ENCODE results near the gene ZNF580.

The ZNF580 gene

DNA sequence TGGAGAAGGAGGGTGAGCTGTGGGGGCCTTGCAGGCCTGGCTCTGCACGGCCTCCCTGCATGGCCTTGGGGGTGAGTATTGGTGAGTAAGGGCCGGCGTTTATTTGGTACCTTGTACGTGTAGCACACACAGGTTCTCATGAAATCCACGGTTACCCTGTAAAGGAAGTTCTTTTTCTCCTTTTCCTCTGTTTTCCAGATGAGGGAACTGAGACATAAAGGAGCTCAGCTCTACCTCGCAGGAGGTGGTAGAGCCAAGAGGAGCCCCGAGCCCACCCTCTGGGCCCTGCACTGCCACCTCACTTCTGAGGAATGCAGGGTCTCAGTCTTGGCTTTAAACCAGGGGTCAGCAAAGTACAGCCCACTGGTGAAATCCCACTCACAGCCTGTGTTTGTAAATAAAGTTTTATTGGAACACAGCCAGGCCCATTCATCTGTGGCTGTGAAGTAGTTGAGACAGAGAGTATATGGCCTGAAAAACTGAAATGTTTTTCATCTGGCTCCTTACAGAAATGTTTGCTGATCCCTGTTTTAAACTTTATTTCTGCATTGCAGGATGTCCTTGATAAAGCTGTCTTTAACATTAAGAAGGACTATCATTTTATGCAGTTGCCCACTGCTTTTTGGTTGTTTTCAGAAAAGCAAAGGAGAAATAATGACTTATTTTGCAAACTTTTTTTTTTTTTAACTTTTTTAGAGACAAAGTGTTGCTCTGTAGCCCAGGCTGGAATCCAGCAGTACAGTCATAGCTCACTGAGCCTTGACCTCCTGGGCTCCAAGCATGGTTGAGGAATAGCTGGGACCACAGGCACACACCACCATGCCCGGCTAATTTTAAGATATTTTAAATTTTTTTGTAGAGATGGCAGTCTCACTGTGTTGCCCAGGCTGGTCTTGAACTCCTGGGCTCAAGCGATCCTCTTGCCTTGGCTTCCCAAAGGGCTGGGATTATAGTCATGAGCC, 40.6 kb downstream of the ZNF580 start:
- no peak for DNase-seq

DNA sequence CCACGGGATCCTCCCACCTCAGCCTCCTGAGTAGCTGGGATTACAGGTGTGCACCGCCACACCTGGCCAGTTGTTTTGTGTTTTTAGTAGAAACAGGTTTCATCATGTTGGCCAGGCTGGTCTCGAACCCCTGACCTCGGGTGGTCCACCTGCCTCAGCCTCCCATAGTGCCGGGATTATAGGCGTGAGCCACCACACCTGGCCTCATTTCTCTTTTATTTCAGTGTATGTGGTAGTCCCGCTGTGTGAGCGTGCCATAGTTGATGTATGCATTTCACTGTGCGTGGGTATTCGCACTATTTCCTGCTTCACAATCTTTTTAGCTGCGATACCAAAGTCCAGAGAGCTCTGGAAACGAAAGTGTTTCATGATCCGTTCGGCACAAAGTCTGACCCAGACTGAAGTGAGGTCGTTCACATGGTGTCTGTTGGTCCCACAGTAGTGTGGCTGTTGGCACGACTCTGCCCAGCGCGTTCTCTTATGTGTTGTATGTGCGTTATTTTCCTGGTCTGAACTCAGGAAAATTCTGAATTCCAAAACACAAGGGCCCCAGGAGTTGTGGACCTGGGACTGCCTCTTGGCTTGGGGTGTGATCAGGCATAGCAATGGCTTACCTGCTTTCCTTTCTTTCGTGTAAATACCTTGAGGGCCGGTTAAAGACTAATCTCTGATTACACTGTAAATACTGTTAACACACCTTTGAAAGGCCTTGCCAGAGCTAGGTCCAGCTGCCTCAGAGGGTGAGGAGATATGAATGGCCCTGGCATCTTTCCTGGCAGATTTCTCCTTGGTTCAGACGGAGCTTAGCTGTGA, 42.9 kb downstream of the ZNF580 start:
- no peak for DNase-seq

DNA sequence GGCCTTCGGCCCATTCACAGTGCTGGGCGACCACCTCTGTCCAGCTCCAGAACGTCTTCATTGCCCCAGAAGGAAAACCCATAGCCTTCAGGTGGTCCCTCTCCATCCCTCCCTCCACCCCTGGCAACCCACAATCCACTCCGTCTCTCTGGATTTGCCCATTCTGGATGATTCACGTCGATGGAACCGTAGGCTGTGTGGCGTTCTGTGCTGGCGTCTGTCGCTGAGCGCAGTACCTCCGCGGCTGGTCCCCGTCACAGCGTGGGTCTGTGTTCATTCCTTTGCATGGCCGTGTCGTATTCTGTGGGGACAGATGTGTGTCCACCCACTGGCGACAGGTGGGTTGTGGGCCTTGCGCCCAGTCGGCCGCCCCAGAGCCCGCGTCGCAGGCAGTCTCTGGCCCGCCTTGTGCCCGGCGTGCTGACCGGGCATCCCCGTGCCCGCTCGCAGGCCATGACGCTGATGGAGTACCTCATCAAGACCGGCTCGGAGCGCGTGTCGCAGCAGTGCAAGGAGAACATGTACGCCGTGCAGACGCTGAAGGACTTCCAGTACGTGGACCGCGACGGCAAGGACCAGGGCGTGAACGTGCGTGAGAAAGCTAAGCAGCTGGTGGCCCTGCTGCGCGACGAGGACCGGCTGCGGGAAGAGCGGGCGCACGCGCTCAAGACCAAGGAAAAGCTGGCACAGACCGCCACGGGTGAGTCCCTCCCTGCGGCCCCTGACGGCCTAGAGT, 44.3 kb downstream of the ZNF580 start:
- DNase-seq: no peak

DNA sequence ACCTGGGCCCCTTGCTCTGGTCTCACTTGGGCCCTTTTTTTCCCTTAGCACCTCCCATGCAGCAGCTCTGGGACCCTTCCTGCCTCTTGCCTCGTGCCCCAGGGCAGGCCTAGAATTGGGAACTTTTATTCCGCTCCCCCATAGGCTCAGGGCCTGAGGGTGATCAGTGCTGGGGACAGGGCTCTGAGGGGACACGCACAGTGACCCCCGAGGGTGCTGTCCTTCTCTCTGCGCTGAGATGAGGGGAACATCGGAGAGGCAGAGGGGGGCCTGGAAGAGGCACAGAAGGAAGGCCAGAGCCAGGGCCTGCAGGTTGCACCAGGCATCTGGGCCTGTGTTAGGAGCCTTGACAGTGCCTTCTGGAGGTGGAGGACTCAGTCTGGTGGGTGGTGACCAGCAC, 45.0 kb downstream of the ZNF580 start:
- DNase-seq: no peak

DNA sequence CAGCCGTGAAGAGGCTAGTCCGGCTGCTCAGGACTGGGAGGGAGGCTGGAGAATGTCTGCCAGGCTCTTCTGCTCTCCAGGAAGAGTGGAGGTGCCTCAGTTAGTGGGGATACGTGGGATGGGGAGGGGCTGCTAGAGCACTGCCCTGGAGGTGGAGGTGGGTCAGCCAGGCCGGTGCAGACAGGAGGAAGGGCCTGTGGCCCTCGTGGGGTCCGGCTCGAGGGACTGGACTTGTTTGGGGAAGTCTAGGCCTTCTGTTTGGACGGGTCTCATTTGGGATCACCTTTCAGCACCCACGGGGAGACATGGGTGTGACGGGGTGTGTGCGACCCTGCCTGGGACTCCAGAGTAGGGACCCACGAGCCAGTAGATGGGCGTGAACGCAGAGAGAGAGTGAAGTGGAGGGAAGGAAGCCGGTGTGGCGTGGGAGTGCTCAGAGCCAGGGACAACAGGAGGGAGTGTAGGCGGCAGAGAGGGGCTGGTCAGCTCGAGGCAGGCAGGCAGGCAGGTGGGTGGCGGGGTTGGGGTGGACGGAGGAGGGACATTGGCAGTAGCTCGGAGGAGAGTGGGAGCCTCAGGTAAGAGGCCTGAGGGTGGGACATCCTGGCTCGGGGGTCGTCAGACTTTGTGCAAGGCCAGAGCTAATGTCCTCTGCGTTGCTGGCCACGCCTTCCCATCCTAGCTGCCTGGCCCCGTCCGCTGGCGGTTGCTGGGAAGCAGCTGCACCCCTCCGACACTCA, 45.7 kb downstream of the ZNF580 start:
- DNase-seq: no peak

DNA sequence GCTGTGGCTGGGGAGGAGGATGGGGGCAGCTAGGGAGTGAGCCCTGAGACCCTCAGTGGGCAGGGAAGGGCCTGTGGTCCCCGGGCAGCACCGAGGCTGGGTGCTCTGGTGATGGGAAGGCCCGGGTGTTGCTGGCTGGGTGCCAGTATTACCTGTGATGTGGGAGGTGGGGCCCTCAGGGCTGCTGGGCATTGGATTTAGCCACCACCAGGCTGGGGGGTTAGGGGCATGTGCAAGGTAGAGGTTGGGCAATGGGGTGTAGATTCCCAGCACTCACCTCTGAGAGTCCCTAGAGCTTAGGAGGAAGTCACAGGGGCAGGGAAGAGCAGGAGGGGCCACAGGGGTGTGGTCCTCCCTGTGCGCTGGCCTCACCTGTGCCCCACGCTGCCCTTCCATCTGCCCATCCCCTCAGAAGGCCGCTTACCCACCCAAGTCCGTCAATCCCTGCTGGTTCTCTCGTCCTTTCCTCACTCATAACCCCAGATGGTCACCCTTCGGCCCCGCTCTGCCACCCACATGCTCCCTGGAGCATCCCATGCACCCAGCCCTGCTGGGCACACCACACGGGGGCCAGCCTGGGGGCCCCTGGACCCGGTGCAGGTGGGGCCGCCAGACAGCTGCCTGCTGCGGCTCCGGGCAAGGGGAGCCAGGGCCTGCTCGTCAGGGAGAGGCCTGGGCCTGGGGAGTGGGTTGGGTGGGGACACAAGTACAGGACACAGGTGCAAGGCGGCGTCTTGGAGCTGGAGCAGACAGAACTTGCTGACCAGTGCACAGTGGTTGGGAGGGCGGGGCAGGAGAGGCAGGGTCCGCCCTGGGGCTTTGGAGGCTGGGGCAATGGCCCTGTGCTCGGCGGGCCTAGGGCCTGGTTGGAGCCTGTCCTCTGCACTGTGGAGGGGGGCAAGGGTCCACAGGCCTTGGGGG, 46.7 kb downstream of the ZNF580 start:
- no peak for DNase-seq

DNA sequence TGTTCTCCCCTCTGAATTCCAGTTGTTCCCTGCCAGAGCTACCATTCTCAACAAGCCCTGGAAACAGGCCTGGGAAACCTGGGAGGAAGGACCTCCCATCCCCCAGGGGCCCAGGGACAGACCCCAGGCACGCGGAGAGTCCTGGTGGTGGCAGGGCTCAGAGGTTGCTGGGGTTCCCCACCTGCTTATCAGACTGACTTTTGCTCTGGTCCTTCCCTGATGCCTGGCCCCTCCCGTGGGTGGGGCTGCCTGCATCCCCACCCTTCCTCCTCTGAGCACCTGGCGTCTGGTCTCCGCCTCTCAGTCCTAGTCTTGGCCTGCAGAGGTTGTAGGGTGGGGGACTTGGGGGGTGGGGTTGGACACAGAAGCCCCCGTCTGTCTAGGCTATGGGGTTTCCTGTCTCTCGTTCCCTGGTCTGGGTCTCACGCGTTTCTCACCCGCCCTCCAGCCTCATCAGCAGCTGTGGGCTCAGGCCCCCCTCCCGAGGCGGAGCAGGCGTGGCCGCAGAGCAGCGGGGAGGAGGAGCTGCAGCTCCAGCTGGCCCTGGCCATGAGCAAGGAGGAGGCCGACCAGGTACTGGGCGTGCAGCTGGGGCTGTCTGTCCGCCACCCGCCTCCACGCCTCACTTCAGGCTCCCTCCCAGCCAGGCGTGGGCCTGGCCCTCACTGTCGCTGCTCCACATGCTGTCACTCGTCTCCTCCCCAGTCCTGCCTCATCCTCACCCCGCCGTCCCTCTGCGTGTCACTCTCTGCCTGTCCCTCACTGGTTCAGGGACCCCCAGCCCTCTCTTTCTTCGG, 47.8 kb downstream of the ZNF580 start:
- peak; percentile 48 for DNase-seq

DNA sequence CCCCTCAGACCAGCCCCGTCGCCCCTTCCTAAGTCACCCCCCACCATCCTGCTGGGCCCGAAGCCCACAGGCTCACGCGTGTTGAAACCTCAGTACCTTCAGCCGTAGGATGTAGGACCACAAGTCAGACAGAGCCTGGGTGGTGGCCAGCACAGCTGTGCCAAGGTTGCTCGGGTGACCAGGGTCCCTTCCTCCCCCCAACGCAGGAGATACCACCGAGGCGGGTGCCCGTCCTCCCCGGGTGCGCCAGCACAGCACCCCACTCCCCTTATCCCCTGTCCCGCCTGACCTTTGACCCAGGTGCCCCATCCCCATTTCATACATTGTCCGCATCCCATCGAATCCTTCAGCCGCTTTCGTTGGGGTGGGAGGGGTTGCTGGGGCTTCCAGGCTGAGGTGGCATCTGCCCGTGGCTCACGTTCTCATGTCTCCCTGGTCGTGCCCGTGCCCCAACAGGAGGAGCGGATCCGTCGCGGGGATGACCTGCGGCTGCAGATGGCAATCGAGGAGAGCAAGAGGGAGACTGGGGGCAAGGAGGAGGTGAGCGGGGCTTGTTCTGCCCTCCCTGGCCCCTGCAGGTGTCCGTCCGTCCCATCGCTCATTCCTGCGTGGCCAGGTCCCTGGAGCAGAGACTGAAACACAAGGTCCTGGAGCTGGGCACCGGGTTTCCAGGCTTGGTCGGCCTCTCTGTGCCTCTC, 48.8 kb downstream of the ZNF580 start:
- DNase-seq: no peak

DNA sequence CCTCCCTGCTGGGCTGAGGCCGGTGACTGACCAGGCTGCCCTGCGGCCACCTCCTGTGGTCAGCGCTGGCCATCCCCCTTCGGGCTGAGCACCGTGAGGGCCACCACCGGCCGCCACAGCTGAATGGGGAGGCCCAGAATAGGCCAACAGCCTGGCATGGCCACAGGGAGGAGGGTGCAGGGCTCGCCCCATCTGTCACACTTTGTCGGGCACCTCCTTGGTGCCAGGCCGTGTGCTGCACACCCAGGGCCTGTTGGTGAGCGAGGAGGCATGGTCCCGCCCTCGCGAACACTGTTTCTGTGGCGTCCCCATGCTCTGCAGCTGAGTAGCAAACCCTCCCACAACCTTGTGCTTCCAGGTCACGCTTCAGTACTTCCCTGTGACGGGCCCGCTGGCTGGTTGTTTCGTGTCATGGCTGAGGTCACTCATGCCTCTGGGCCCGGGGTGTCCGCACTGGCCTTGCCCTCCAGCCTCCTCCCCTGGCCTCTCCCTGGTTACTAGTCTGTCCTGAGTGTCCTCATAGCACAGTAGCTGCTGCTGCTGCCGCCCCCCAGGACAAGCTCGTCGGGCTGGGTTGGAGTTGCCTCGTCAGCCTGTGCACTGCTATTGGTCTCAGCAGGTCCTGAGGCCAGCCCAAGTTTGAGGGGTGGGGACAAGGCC, 49.4 kb downstream of the ZNF580 start:
- no peak for DNase-seq

DNA sequence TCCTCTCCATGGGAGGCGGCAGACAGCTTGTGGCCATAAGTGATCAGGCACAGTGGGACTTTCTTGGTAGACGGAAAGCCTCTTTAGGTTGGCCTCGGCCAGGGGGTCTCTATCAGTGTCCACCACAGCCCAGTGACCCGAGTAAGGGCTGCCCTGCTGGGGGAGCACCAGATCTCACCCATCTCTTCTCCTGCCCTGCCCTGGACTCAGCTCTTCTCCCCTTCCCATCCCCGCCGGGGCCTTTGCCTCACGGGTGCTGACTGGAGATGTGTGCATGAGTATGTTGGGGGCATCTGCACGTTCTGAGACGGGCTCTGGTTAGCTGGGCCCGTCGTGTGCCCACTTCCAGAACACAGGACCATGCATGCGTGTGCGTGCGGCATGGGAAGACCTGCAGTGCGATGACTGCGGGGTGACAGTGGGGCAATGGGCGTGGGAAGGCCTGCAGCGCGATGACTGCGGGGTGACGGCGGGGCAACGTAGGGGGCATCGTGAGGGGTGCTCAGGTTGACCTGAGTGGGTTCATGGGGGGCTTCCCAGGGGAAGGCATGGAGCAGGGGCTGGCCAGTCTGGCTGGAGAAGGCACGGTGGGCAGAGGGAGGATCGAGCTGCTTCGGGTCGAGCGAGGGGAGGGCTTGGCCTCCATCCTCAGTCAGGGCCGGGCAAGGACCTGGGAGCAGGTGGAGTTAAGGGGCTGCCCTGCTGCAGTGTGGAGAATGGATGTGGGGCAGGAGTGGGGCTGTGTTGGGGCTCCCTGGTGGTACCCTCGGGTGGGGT, 50.2 kb downstream of the ZNF580 start:
- DNase-seq: no peak

DNA sequence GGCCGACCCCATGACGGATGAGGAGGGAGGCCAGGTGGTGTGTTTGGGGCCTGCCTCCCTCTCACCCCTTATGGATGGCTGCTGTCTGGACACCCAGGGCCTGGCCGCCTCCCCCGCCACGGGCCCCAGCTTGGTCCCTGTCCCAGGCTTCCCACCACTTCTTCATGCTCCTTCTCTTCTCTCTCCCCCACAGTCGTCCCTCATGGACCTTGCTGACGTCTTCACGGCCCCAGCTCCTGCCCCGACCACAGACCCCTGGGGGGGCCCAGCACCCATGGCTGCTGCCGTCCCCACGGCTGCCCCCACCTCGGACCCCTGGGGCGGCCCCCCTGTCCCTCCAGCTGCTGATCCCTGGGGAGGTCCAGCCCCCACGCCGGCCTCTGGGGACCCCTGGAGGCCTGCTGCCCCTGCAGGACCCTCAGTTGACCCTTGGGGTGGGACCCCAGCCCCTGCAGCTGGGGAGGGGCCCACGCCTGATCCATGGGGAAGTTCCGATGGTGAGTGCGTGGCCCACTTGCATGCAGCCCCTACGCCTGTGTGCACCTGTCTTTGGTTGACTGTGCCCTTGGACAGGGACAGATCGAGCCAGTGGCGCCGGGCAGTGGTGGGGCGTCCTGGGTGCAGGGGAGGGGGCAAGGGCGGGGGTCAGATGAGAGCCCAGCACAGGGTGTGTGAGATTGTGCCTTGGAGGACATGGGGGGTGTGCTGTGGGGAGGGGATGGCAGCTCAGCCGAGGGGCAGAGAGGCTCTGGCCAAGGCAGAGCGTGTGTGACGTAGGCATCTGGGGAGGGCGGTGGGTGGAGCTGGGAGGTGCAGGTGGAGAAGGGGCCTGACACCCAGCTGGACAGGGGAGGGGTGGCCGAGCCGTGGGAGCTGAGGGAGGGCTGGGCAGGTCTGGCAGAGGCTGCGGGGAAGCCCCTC, 51.0 kb downstream of the ZNF580 start:
- DNase-seq: no peak

DNA sequence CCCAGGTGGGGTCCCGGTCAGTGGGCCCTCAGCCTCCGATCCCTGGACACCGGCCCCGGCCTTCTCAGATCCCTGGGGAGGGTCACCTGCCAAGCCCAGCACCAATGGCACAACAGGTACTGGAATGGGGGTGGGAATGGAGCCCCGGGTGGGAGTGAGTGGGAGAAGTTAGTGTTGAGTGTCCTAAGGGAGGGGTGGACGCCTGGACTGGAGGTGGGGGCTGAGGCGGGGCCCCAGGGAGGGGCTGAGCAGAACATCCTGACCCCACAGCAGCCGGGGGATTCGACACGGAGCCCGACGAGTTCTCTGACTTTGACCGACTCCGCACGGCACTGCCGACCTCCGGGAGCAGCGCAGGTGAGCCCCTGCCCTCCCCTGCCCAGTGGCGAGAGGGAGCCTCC, 51.9 kb downstream of the ZNF580 start:
- DNase-seq: no peak
